ENCODE measurements around the gene ADARB2.

GRCh38 chr10:1232164-1232911, 505.0 kb downstream of the ADARB2 start:
- no peak for TF ChIP-seq CTCF (IDR thresholded peaks at IDR 0.05; ENCODE audit: low read depth, low read length, poor library complexity, severe bottlenecking)
- TF ChIP-seq EZH2phosphoT487 (IDR thresholded peaks at IDR 0.05; ENCODE audit: borderline replicate concordance, low read length) = no peak

Measured in DOHH2 (cell line).